Memory B cell (primary cell): Measurements from ENCODE around the gene USP10.
A peak's percentile ranks its signal among the peaks of the same experiment; 100 is the strongest.

Source experiments
- ATAC-seq: fragments of 150-1000 bp; cut with Tn5 transposase; 2 replicates; pipeline ENCODE4 v1.10.0; 2021; ENCODE audit warnings: low read depth, mild to moderate bottlenecking, moderate library complexity
- DNase-seq, 2 donors: peaks; one replicate each; pipeline ENCODE4 v3.0.0; 2022; ENCODE audit warnings: low spot score in 2 of 2
- H3K27ac Mint-ChIP-seq: one replicate; pipeline ENCODE4 v1.8.0; 2022; ENCODE audit warnings: mild to moderate bottlenecking, moderate library complexity, mixed read lengths
- H3K27me3 Mint-ChIP-seq: one replicate; pipeline ENCODE4 v1.8.0; 2022; ENCODE audit warnings: mixed read lengths
- H3K36me3 Mint-ChIP-seq: one replicate; pipeline ENCODE4 v1.8.0; 2022; ENCODE audit warnings: mild to moderate bottlenecking, mixed read lengths
- H3K4me1 Mint-ChIP-seq: one replicate; pipeline ENCODE4 v1.8.0; 2022; ENCODE audit warnings: mixed read lengths
- H3K4me3 Mint-ChIP-seq: one replicate; pipeline ENCODE4 v1.8.0; 2022; ENCODE audit warnings: mild to moderate bottlenecking, moderate library complexity, mixed read lengths
- H3K9me3 Mint-ChIP-seq: one replicate; pipeline ENCODE4 v1.8.0; 2022; ENCODE audit warnings: mixed read lengths

USP10 gene

GRCh38 chr16:84780544-84781376 lies 81.0 kb downstream of the USP10 start:
- ATAC-seq (no peak), DNase-seq (no peak)
- Mint-ChIP-seq H3K27ac (no peak overlapping the region), H3K9me3 (no peaks in the 10 kb centered on the region), H3K36me3 (peaks cover 27% of the 10 kb centered on the region), H3K4me1 (no peaks in the 10 kb centered on the region), H3K27me3 (no peaks in the 10 kb centered on the region), H3K4me3 (no peak overlapping the region)

- ATAC-seq (no peak), DNase-seq (no peak)
- H3K4me1 Mint-ChIP-seq, result no peaks in the 10 kb centered on the region
- H3K9me3 Mint-ChIP-seq, result no peaks in the 10 kb centered on the region
- peak overlapping the region; percentile 45 for H3K27ac Mint-ChIP-seq
- no peaks in the 10 kb centered on the region for H3K27me3 Mint-ChIP-seq
- no peak overlapping the region for H3K4me3 Mint-ChIP-seq
- H3K36me3 Mint-ChIP-seq, result peaks cover 21% of the 10 kb centered on the region
Measured at GRCh38 chr16:84782846-84783245, 83.0 kb downstream of the USP10 start.

DNA sequence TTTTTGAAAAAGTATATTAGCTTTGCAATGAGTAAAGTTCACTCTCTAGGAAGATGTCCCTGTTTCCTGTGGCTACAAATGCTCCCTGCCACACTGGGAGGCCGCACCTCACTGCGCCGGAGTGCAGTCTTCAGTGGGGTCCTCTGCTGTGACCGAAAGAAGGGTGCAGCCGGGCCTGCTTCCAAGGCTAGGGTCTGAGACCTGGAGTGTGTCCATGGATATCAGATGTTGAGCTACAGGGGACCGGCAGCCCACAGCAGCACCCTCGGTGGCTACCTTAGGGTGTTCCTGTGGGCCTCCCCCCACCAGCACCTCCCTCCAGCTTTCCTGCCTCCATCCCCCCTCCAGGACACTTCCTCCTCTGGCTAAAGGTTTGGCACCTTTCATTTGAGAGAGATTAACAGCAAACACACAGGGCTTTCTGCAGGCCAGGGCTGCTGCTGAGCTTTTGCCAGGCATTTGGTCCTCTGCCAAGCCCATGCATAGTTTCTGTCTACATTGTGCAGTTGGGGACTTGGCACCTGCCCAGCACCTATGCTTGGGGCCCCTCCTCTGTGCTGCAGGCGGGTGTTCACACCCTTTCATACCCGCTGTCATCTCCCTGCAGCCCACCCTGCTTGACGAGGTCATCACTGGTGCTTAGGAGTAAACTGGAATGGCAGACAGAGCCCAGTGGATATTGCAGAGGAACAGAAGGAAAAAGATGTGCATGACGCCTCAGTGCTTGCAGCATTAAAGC lies 86.2 kb downstream of the USP10 start:
- Mint-ChIP-seq H3K4me1 (no peaks in the 10 kb centered on the region), H3K36me3 (peaks cover 2% of the 10 kb centered on the region), H3K9me3 (no peaks in the 10 kb centered on the region), H3K27me3 (no peaks in the 10 kb centered on the region), H3K27ac (no peak overlapping the region), H3K4me3 (no peak overlapping the region)
- DNase-seq (no peak), ATAC-seq (no peak)

DNA sequence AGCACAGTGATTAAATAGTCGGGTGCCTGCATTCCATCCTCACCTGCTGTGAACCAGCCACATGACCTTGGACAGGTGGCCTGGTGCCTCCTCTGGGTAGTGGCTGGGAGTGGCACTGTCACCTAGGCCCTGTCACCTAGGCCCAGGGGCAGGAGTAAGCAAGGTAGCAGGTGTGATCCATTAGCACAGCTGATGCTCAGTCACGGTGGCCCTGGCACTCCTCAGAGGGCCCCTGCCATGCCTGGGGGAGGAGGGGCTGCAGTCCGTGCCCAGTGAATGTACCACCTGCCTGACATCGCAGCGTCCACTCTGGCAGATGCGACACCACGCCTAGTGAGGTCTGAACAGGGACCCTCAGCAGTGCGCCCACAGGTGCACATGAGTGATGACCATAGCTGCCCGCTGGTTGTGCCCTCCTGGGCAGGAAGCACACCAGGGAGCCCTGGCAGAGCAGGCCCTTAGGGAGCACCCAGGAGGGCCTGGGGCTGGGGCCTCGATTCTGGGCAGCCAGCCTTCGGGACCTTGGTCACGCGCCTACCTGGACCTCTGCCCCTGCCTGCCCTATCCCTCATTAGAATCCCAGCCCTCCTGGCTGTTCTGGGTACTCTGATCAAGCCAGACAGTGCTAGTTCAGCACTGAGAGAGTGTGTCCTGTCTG lies 86.9 kb downstream of the USP10 start:
- no peaks in the 10 kb centered on the region for H3K4me1 Mint-ChIP-seq
- ATAC-seq (no peak), DNase-seq (no peak)
- no peaks in the 10 kb centered on the region for H3K27me3 Mint-ChIP-seq
- no peaks in the 10 kb centered on the region for H3K9me3 Mint-ChIP-seq
- no peak overlapping the region for H3K4me3 Mint-ChIP-seq
- no peak overlapping the region for H3K27ac Mint-ChIP-seq
- peaks cover 6% of the 10 kb centered on the region for H3K36me3 Mint-ChIP-seq

GRCh38 chr16:84787263-84787622 lies 87.4 kb downstream of the USP10 start:
- H3K4me3 Mint-ChIP-seq, result no peak overlapping the region
- DNase-seq, result no peak
- no peak overlapping the region for H3K27ac Mint-ChIP-seq
- H3K27me3 Mint-ChIP-seq, result no peaks in the 10 kb centered on the region
- no peak for ATAC-seq
- H3K36me3 Mint-ChIP-seq, result peaks cover 6% of the 10 kb centered on the region
- no peaks in the 10 kb centered on the region for H3K9me3 Mint-ChIP-seq
- H3K4me1 Mint-ChIP-seq, result no peaks in the 10 kb centered on the region

DNA sequence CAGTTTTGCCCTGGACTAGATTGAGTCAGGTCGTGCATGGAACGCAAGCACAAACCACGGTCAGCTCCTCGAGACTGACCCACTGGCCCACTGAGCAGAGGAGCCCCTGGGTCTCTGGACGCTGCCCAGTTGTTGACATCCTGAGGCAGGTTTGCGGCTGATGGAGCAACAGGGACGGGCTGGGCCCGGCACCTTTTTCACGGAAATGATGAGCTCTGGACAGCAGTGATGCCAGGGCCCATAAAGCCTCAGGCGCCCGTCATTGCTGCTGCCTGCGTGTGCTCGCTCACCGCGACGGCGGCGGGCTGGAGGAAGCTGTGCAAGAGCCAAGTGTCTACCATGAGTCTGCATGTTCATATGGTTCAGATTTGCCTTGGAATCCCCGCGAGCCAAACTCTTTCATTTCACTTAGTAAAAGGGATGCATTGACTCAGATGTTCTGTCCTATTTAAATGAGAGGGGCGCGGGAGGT lies 89.2 kb downstream of the USP10 start:
- H3K36me3 Mint-ChIP-seq, result peaks cover 6% of the 10 kb centered on the region
- H3K27me3 Mint-ChIP-seq, result no peaks in the 10 kb centered on the region
- H3K4me1 Mint-ChIP-seq, result no peaks in the 10 kb centered on the region
- no peak for ATAC-seq
- H3K27ac Mint-ChIP-seq, result no peak overlapping the region
- no peaks in the 10 kb centered on the region for H3K9me3 Mint-ChIP-seq
- no peak overlapping the region for H3K4me3 Mint-ChIP-seq
- DNase-seq, result no peak

GRCh38 chr16:84789431-84789830 lies 89.6 kb downstream of the USP10 start:
- DNase-seq, result no peak
- no peak for ATAC-seq
- H3K4me3 Mint-ChIP-seq, result no peak overlapping the region
- H3K27me3 Mint-ChIP-seq, result no peaks in the 10 kb centered on the region
- H3K27ac Mint-ChIP-seq, result no peak overlapping the region
- H3K4me1 Mint-ChIP-seq, result no peaks in the 10 kb centered on the region
- peaks cover 9% of the 10 kb centered on the region for H3K36me3 Mint-ChIP-seq
- H3K9me3 Mint-ChIP-seq, result no peaks in the 10 kb centered on the region

- no peaks in the 10 kb centered on the region for H3K9me3 Mint-ChIP-seq
- H3K4me1 Mint-ChIP-seq, result no peaks in the 10 kb centered on the region
- no peaks in the 10 kb centered on the region for H3K27me3 Mint-ChIP-seq
- DNase-seq (no peak), ATAC-seq (no peak)
- H3K4me3 Mint-ChIP-seq, result no peak overlapping the region
- peaks cover 7% of the 10 kb centered on the region for H3K36me3 Mint-ChIP-seq
- H3K27ac Mint-ChIP-seq, result no peak overlapping the region
Measured at GRCh38 chr16:84790301-84790700, 90.5 kb downstream of the USP10 start.

DNA sequence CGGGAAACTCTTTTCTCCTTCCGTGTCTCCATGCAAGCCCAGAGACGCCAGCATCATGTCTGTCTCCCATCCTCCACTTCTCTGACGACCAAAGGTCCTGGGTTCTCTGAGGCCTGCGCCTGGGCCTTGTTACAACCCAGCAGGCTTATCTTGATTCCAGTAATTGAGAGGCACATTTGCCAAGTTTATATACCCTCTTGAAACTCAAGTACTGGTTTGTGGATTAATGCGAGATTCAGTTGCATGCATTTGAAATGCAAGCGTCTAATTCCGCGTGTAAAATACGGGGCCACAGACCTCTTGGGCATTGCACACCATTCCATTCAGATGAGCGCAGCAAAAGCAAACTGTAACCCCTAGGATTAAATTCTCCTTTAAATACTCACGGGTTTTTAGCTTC lies 91.3 kb downstream of the USP10 start:
- no peak for ATAC-seq
- Mint-ChIP-seq H3K4me1 (no peaks in the 10 kb centered on the region), H3K27ac (no peak overlapping the region), H3K27me3 (no peaks in the 10 kb centered on the region), H3K36me3 (peaks cover 10% of the 10 kb centered on the region), H3K4me3 (no peak overlapping the region), H3K9me3 (no peaks in the 10 kb centered on the region)
- DNase-seq, result no peak

GRCh38 chr16:84791501-84791900 lies 91.7 kb downstream of the USP10 start:
- Mint-ChIP-seq H3K4me1 (no peaks in the 10 kb centered on the region), H3K9me3 (no peaks in the 10 kb centered on the region), H3K27ac (no peak overlapping the region), H3K4me3 (no peak overlapping the region), H3K36me3 (peaks cover 12% of the 10 kb centered on the region), H3K27me3 (no peaks in the 10 kb centered on the region)
- ATAC-seq, result no peak
- no peak for DNase-seq

GRCh38 chr16:84794186-84794585 lies 94.4 kb downstream of the USP10 start:
- H3K27me3 Mint-ChIP-seq, result no peaks in the 10 kb centered on the region
- DNase-seq, result no peak
- no peaks in the 10 kb centered on the region for H3K4me1 Mint-ChIP-seq
- ATAC-seq, result no peak
- H3K27ac Mint-ChIP-seq, result no peak overlapping the region
- no peaks in the 10 kb centered on the region for H3K9me3 Mint-ChIP-seq
- H3K4me3 Mint-ChIP-seq, result no peak overlapping the region
- H3K36me3 Mint-ChIP-seq, result peaks cover 12% of the 10 kb centered on the region

DNA sequence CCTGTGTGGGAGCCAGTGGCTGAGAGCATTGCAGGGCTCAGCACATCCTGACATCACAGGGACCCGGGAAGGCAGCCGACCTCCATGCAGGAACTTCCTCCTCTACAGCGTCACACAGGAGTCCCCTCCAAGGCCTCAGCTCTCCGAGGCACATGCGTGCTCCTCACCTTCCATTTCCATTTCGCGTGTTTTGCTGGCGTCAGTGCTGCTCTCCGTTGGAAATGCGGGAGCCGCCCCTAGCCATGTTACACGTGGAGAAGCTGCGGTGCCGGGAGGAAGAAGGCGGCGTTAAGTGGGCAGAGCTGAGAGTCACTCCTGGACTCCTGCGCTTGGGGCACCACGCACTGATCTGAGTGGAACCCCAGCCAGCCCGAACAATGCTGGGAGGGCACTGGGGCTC lies 94.8 kb downstream of the USP10 start:
- ATAC-seq, result no peak
- no peaks in the 10 kb centered on the region for H3K27me3 Mint-ChIP-seq
- peaks cover 12% of the 10 kb centered on the region for H3K36me3 Mint-ChIP-seq
- no peak for DNase-seq
- H3K4me1 Mint-ChIP-seq, result no peaks in the 10 kb centered on the region
- no peaks in the 10 kb centered on the region for H3K9me3 Mint-ChIP-seq
- no peak overlapping the region for H3K27ac Mint-ChIP-seq
- no peak overlapping the region for H3K4me3 Mint-ChIP-seq

- no peaks in the 10 kb centered on the region for H3K9me3 Mint-ChIP-seq
- H3K27me3 Mint-ChIP-seq, result no peaks in the 10 kb centered on the region
- ATAC-seq (no peak), DNase-seq (no peak)
- no peaks in the 10 kb centered on the region for H3K4me1 Mint-ChIP-seq
- H3K4me3 Mint-ChIP-seq, result no peak overlapping the region
- H3K36me3 Mint-ChIP-seq, result peaks cover 12% of the 10 kb centered on the region
- no peak overlapping the region for H3K27ac Mint-ChIP-seq
Measured at GRCh38 chr16:84795329-84796053, 95.7 kb downstream of the USP10 start.
